Measurements from ENCODE around the gene IGFBP4.

IGFBP4 gene

GRCh38 chr17:40448639-40449261, 5.5 kb downstream of the IGFBP4 start:
- no peak overlapping the region for H3K4me3 ChIP-seq (ENCODE audit: low read depth, low read length)
- TF ChIP-seq CTCF (IDR thresholded peaks at IDR 0.05; ENCODE audit: control insufficient read depth, extremely low read depth, insufficient read depth), result no peak
- DNase-seq (ENCODE audit: low read depth), result peak; percentile 61

- peak; percentile 52 for TF ChIP-seq CTCF (IDR thresholded peaks at IDR 0.05; ENCODE audit: control insufficient read depth, extremely low read depth, insufficient read depth)
- DNase-seq (ENCODE audit: low read depth), result no peak
- H3K4me3 ChIP-seq (ENCODE audit: low read depth, low read length), result no peak overlapping the region
Measured at GRCh38 chr17:40450175-40450574, 6.9 kb downstream of the IGFBP4 start.

- no peak for TF ChIP-seq CTCF (IDR thresholded peaks at IDR 0.05; ENCODE audit: control insufficient read depth, extremely low read depth, insufficient read depth)
- no peak for DNase-seq (ENCODE audit: low read depth)
- H3K4me3 ChIP-seq (ENCODE audit: low read depth, low read length), result no peak overlapping the region
Measured at GRCh38 chr17:40451420-40451819, 8.2 kb downstream of the IGFBP4 start.

GRCh38 chr17:40452216-40452787, 9.1 kb downstream of the IGFBP4 start:
- no peak overlapping the region for H3K4me3 ChIP-seq (ENCODE audit: low read depth, low read length)
- no peak for DNase-seq (ENCODE audit: low read depth)
- no peak for TF ChIP-seq CTCF (IDR thresholded peaks at IDR 0.05; ENCODE audit: control insufficient read depth, extremely low read depth, insufficient read depth)

- no peak for DNase-seq (ENCODE audit: low read depth)
- H3K4me3 ChIP-seq (ENCODE audit: low read depth, low read length), result no peak overlapping the region
- TF ChIP-seq CTCF (IDR thresholded peaks at IDR 0.05; ENCODE audit: control insufficient read depth, extremely low read depth, insufficient read depth), result no peak
Measured at GRCh38 chr17:40452921-40453378, 9.7 kb downstream of the IGFBP4 start.

GRCh38 chr17:40453881-40454612, 10.8 kb downstream of the IGFBP4 start:
- no peak for DNase-seq (ENCODE audit: low read depth)
- H3K4me3 ChIP-seq (ENCODE audit: low read depth, low read length), result no peak overlapping the region
- TF ChIP-seq CTCF (IDR thresholded peaks at IDR 0.05; ENCODE audit: control insufficient read depth, extremely low read depth, insufficient read depth), result no peak

Measured in LNCaP clone FGC (cell line).